Endothelial cell of umbilical vein (primary cell): ENCODE data around the gene PEX16. TPM values are rescaled to one million over a fixed set of nuclear protein-coding genes. Genes with fewer than 3 reads are reported as not detected.

Source experiments
- BruUV-seq: library from RNA; stranded (reverse); fragments of 400-500 nt; replicated peaks from 2 replicates; lab custom pipeline; 2021; lab: Mats Ljungman, UMichigan
- CTCF ChIA-PET: fragments of 300-600, 350-600 bp; sonication (Branson Sonifier 250); formaldehyde crosslinking; loops from one replicate; lab custom pipeline; 2021; ENCODE audit warnings: antibody characterized with exemption, inconsistent platforms; lab: Charles Lee
- POLR2A ChIA-PET: fragments of 300-600, 350-600 bp; sonication (Branson Sonifier 250); formaldehyde crosslinking; loops from one replicate; lab custom pipeline; 2021; ENCODE audit warnings: antibody characterized with exemption, inconsistent platforms; lab: Charles Lee
- DNase-seq: peaks from one replicate; pipeline ENCODE4 v3.0.0-alpha.2; 2011; ENCODE audit warnings: low read depth, low spot score
- FAIRE-seq: peaks from 2 replicates; lab custom pipeline; 2011; peaks lifted over from hg19 to GRCh38; lab: Jason Lieb, UNC
- H2AFZ ChIP-seq: 2 replicates; pipeline ENCODE4 v1.6.0; 2012; ENCODE audit warnings: low read depth, low read length, control low read depth, inconsistent platforms
- H3K27ac ChIP-seq: 2 replicates; pipeline ENCODE4 v1.5.1; 2011; ENCODE audit warnings: low read depth, mild to moderate bottlenecking, control low read depth, low read length, moderate library complexity; ENCODE audit not compliant: insufficient read depth
- H3K27me3 ChIP-seq, 2 experiments: 2 replicates each; pipeline versions ENCODE4 v1.6.0 to v1.6.1; 2011; ENCODE audit warnings: low read length in 2 of 2, mixed read lengths in 1 of 2; ENCODE audit not compliant: control insufficient read depth in 2 of 2, insufficient read depth in 2 of 2
- H3K36me3 ChIP-seq, 2 experiments: 2 replicates in 1 of 2; 3 replicates in 1 of 2; pipeline ENCODE4 v1.5.1; 2011; ENCODE audit warnings: low read length in 2 of 2, mild to moderate bottlenecking in 1 of 2, moderate library complexity in 1 of 2; ENCODE audit not compliant: control insufficient read depth in 2 of 2, insufficient read depth in 2 of 2; ENCODE audit errors: extremely low read depth in 1 of 2
- H3K4me1 ChIP-seq: 3 replicates; pipeline ENCODE4 v1.5.1; 2011; ENCODE audit warnings: mild to moderate bottlenecking, low read length; ENCODE audit not compliant: control insufficient read depth, insufficient read depth; ENCODE audit errors: extremely low read depth
- H3K4me2 ChIP-seq: 2 replicates; pipeline ENCODE4 v1.6.1; 2011; ENCODE audit warnings: low read length, control low read depth, mixed read lengths; ENCODE audit not compliant: insufficient read depth
- H3K4me3 ChIP-seq, 3 experiments: fragments of 200-600 bp in 1 of 3; sonication (generic), shearing (Covaris generic) in 1 of 3; replicated peaks in 1 of 3; 2 replicates each; pipeline ENCODE4 v1.5.1; 2011 to 2016; ENCODE audit warnings: control low read depth in 3 of 3, low read length in 3 of 3, mild to moderate bottlenecking in 2 of 3, inconsistent platforms in 1 of 3, low read depth in 1 of 3, moderate library complexity in 1 of 3; ENCODE audit not compliant: insufficient read depth in 1 of 3
- H3K79me2 ChIP-seq: 2 replicates; pipeline ENCODE4 v1.6.0; 2012; ENCODE audit warnings: low read length, inconsistent platforms; ENCODE audit not compliant: control insufficient read depth, insufficient read depth
- H3K9ac ChIP-seq: replicated peaks from 2 replicates; pipeline ENCODE3; 2011; ENCODE audit warnings: low read length, control low read depth; ENCODE audit not compliant: insufficient read depth; ENCODE audit errors: extremely low read depth
- H3K9me1 ChIP-seq: replicated peaks from 3 replicates; pipeline ENCODE4 v1.6.0; 2011; ENCODE audit warnings: mild to moderate bottlenecking, low read length; ENCODE audit not compliant: control insufficient read depth, insufficient read depth; ENCODE audit errors: extremely low read depth
- H3K9me3 ChIP-seq: replicated peaks from 2 replicates; pipeline ENCODE4 v1.5.1; 2012; ENCODE audit warnings: low read length, inconsistent platforms; ENCODE audit not compliant: control insufficient read depth, insufficient read depth
- H4K20me1 ChIP-seq: replicated peaks from 2 replicates; pipeline ENCODE3; 2011; ENCODE audit warnings: mild to moderate bottlenecking, low read length; ENCODE audit not compliant: control insufficient read depth, insufficient read depth; ENCODE audit errors: extremely low read depth
- CTCF ChIP-seq, 2 donors: IDR thresholded peaks; 1 replicate in 1 of 2; 2 replicates in 1 of 2; pipeline ENCODE4 v1.5.1; 2011; ENCODE audit warnings: low read length in 2 of 2, mild to moderate bottlenecking in 2 of 2, moderate library complexity in 2 of 2, control low read depth in 1 of 2, inconsistent platforms in 1 of 2, low read depth in 1 of 2; ENCODE audit not compliant: insufficient read depth in 1 of 2; ENCODE audit errors: extremely low read depth in 1 of 2
- EZH2 ChIP-seq: IDR thresholded peaks from 2 replicates; pipeline ENCODE4 v1.6.1; 2012; ENCODE audit warnings: borderline replicate concordance, low read depth, mild to moderate bottlenecking, moderate library complexity, low read length, inconsistent platforms; ENCODE audit not compliant: severe bottlenecking
- FOS ChIP-seq: IDR thresholded peaks from 2 replicates; pipeline ENCODE4 v1.6.1; 2011; ENCODE audit warnings: mild to moderate bottlenecking, low read length, moderate library complexity, borderline replicate concordance; ENCODE audit not compliant: insufficient read depth
- JUN ChIP-seq: IDR thresholded peaks from 2 replicates; pipeline ENCODE4 v1.6.1; 2011; ENCODE audit warnings: borderline replicate concordance, low read depth; ENCODE audit not compliant: insufficient read length, insufficient read depth
- MAX ChIP-seq: IDR thresholded peaks from 2 replicates; pipeline ENCODE4 v1.6.1; 2011; ENCODE audit not compliant: insufficient read depth, insufficient read length
- MYC ChIP-seq: IDR thresholded peaks from one replicate; pipeline ENCODE4 v1.6.1; 2011; ENCODE audit warnings: mild to moderate bottlenecking, low read depth, low read length
- dilution Hi-C: fragments of 300-500 bp; cut with MboI; formaldehyde crosslinking; loops from one replicate; pipeline ENCODE4 v1.15.0; 2019; ENCODE audit warnings: low sequenced_read_pairs; ENCODE audit not compliant: extremely low pct_ligation_motif_present
- intact Hi-C: fragments of 100-400 bp; cut with micrococcal nuclease; formaldehyde crosslinking; loops from one replicate; pipeline ENCODE4 v1.10.0; 2022
- polyA plus RNA-seq, 4 experiments: library from polyadenylated mRNA; depleted of rRNA in 3 of 4; stranded (reverse) in 3 of 4; unstranded in 1 of 4; fragments of >200 nt; gene quantifications; 2 replicates each; pipeline versions ENCODE4 v1.2.1 to v1.2.3, GENCODE V29; 2011 to 2012; ENCODE audit warnings: missing spikeins in 1 of 4
- total RNA-seq: library from RNA; stranded (reverse); gene quantifications from 2 replicates; pipeline ENCODE4 v1.2.3, GENCODE V29; 2021

PEX16 gene
- total and polyA plus RNA-seq, 2 donors (not counting 3 experiments of a cell fraction or from before 2014, with no cell fraction given): 27.4 to 32.2 TPM

- Histone ChIP-seq H2AFZ (no peak overlapping the region), H3K9me1 (no peaks in the 10 kb centered on the region), H3K27ac (no peak overlapping the region), H3K79me2 (peaks cover 10% of the 10 kb centered on the region), H3K9ac (no peak overlapping the region), H3K9me3 (no peaks in the 10 kb centered on the region), H3K4me1 (peaks cover 10% of the 10 kb centered on the region), H3K4me3 (no peak overlapping the region), H3K4me2 (no peak overlapping the region), H3K36me3 (peaks cover 0 to 48% of the 10 kb centered on the region in 2 experiments), H4K20me1 (no peaks in the 10 kb centered on the region), H3K27me3 (no peaks in the 10 kb centered on the region)
- dilution Hi-C loops (no loop called here), intact Hi-C loops (no loop called here)
- ChIA-PET POLR2A (no interaction called here), CTCF (no interaction called here)
- BruUV-seq: no TSS peak
- TF ChIP-seq MYC (no peak), FOS (no peak), EZH2 (no peak), CTCF (IDR thresholded peaks at IDR 0.05; ENCODE audit: extremely low read depth in 1 of 2, insufficient read depth in 1 of 2, low read depth in 1 of 2, low read length in 2 of 2) (no peak), JUN (no peak), MAX (no peak)
- DNase-seq: no peak
- FAIRE-seq: no peak
These were observed 4.2 kb downstream of the PEX16 start for GRCh38 chr11:45913514-45913913.
